SK-N-SH (cell line): ENCODE results near the gene ORC1. TPM values are rescaled to one million over a fixed set of nuclear protein-coding genes. Genes with fewer than 3 reads are reported as not detected.

Experiments
- CTCF ChIA-PET: fragments of 300-600, 350-600 bp; formaldehyde crosslinking; extraction: SDS; loops from one replicate; lab custom pipeline; 2021; lab: Yijun Ruan, JAX
- POLR2A ChIA-PET: fragments of 350-600 bp; sonication (Branson Sonifier 250); formaldehyde crosslinking; extraction: SDS; loops from one replicate; lab custom pipeline; 2020; ENCODE audit warnings: antibody characterized with exemption, inconsistent platforms; lab: Yijun Ruan, JAX
- DNase-seq: peaks from one replicate; pipeline ENCODE4 v3.0.0; 2012
- H2AFZ ChIP-seq: fragments of 200-600 bp; sonication (generic); 2 replicates; pipeline ENCODE4 v1.8.1; 2016; ENCODE audit warnings: antibody characterized with exemption, mild to moderate bottlenecking, low read depth
- H3F3A ChIP-seq: fragments of 200-600 bp; sonication (generic); replicated peaks from 2 replicates; pipeline ENCODE3; 2016; ENCODE audit warnings: antibody characterized with exemption, mild to moderate bottlenecking; ENCODE audit not compliant: insufficient read depth
- H3K27ac ChIP-seq, 2 experiments: fragments of 200-500 bp in 1 of 2; fragments of 200-600 bp in 1 of 2; sonication (Bioruptor generic) in 1 of 2; sonication (generic), shearing (Covaris generic) in 1 of 2; 2 replicates each; pipeline versions ENCODE4 v1.5.1 to v1.6.1; 2014 to 2016; ENCODE audit warnings: low read depth in 2 of 2, inconsistent platforms in 1 of 2, low read length in 1 of 2, mild to moderate bottlenecking in 1 of 2, mixed read lengths in 1 of 2
- H3K27me3 ChIP-seq: fragments of 200-600 bp; sonication (generic), shearing (Covaris generic); 2 replicates; pipeline ENCODE4 v1.6.1; 2016; ENCODE audit warnings: mixed run types; ENCODE audit not compliant: insufficient read depth
- H3K36me3 ChIP-seq, 2 experiments: fragments of 200-500 bp in 1 of 2; fragments of 200-600 bp in 1 of 2; sonication (Bioruptor generic) in 1 of 2; sonication (generic) in 1 of 2; replicated peaks in 1 of 2; 2 replicates each; pipeline versions ENCODE3 to v1.5.1; 2014 to 2016; ENCODE audit warnings: low read length in 1 of 2, mild to moderate bottlenecking in 1 of 2; ENCODE audit not compliant: insufficient read depth in 2 of 2, control insufficient read depth in 1 of 2
- H3K4me1 ChIP-seq, 2 experiments: fragments of 200-500 bp in 1 of 2; fragments of 200-600 bp in 1 of 2; sonication (Bioruptor generic) in 1 of 2; sonication (generic), shearing (Covaris generic) in 1 of 2; 2 replicates each; pipeline versions ENCODE4 v1.5.1 to v1.6.1; 2014 to 2016; ENCODE audit warnings: low read depth in 1 of 2, low read length in 1 of 2, mixed run types in 1 of 2; ENCODE audit not compliant: insufficient read depth in 2 of 2, control insufficient read depth in 1 of 2
- H3K4me2 ChIP-seq: fragments of 200-600 bp; sonication (generic), shearing (Covaris generic); 2 replicates; pipeline ENCODE4 v1.6.1; 2017; ENCODE audit warnings: mixed run types
- H3K4me3 ChIP-seq, 2 experiments: fragments of 200-500 bp in 1 of 2; fragments of 200-600 bp in 1 of 2; sonication (Bioruptor generic) in 1 of 2; sonication (generic), shearing (Covaris generic) in 1 of 2; 2 replicates each; pipeline versions ENCODE4 v1.5.1 to v1.8.1; 2014 to 2016; ENCODE audit warnings: low read depth in 2 of 2, inconsistent platforms in 1 of 2, low read length in 1 of 2, mild to moderate bottlenecking in 1 of 2, mixed read lengths in 1 of 2, moderate library complexity in 1 of 2
- H3K79me2 ChIP-seq: fragments of 200-600 bp; sonication (generic); 2 replicates; pipeline ENCODE4 v1.8.1; 2017; ENCODE audit warnings: mild to moderate bottlenecking; ENCODE audit not compliant: insufficient read depth
- H3K9ac ChIP-seq: fragments of 200-600 bp; sonication (generic); 2 replicates; pipeline ENCODE4 v1.6.1; 2017; ENCODE audit warnings: mixed run types
- H3K9me2 ChIP-seq: fragments of 200-600 bp; sonication (generic); 2 replicates; pipeline ENCODE4 v1.6.1; 2017; ENCODE audit warnings: mixed run types
- H3K9me3 ChIP-seq: fragments of 200-600 bp; sonication (generic); 2 replicates; pipeline ENCODE4 v1.6.1; 2017; ENCODE audit warnings: mixed run types, mild to moderate bottlenecking, moderate library complexity
- H4K20me1 ChIP-seq: fragments of 200-600 bp; sonication (generic); 2 replicates; pipeline ENCODE4 v1.6.1; 2017; ENCODE audit warnings: mild to moderate bottlenecking, mixed run types; ENCODE audit not compliant: insufficient read depth
- CHD2 ChIP-seq: fragments of 150-350 bp; IDR thresholded peaks from 2 replicates; pipeline ENCODE4 v1.6.1; 2018; ENCODE audit warnings: low read length; ENCODE audit not compliant: partially characterized antibody
- EP300 ChIP-seq, 2 experiments: IDR thresholded peaks; 2 replicates each; pipeline versions ENCODE4 v1.4.0 to v1.6.1; 2012; ENCODE audit warnings: borderline replicate concordance in 1 of 2, low read depth in 1 of 2, low read length in 1 of 2
- FOSL2 ChIP-seq: IDR thresholded peaks from 2 replicates; pipeline ENCODE4 v1.4.0; 2012; ENCODE audit warnings: low read depth, mild to moderate bottlenecking, moderate library complexity, borderline replicate concordance
- GABPA ChIP-seq: IDR thresholded peaks from 2 replicates; pipeline ENCODE4 v1.4.0; 2012; ENCODE audit warnings: low read depth, mild to moderate bottlenecking
- GATA2 ChIP-seq: sonication (generic); formaldehyde crosslinking; IDR thresholded peaks from 2 replicates; pipeline ENCODE4 v1.5.0; 2020; ENCODE audit warnings: mild to moderate bottlenecking, missing genetic modification reagents
- MAX ChIP-seq: IDR thresholded peaks from 2 replicates; pipeline ENCODE4 v1.4.0; 2012; ENCODE audit warnings: low read depth
- MEF2A ChIP-seq: IDR thresholded peaks from 2 replicates; pipeline ENCODE4 v1.4.0; 2012; ENCODE audit warnings: low read depth, borderline replicate concordance
- NFIC ChIP-seq: IDR thresholded peaks from 2 replicates; pipeline ENCODE4 v1.4.0; 2012; ENCODE audit warnings: borderline replicate concordance
- NRF1 ChIP-seq: IDR thresholded peaks from 2 replicates; pipeline ENCODE4 v1.6.1; 2012; ENCODE audit warnings: low read depth, mild to moderate bottlenecking, low read length
- POLR2AphosphoS5 ChIP-seq: IDR thresholded peaks from 2 replicates; pipeline ENCODE4 v1.6.1; 2012; ENCODE audit warnings: low read depth, low read length
- RAD21 ChIP-seq: IDR thresholded peaks from 2 replicates; pipeline ENCODE4 v1.6.1; 2012; ENCODE audit warnings: mild to moderate bottlenecking, low read length
- SMC3 ChIP-seq: IDR thresholded peaks from 2 replicates; pipeline ENCODE4 v1.6.1; 2012; ENCODE audit warnings: low read depth, low read length, improper control_type of control experiment
- TCF12 ChIP-seq: IDR thresholded peaks from 2 replicates; pipeline ENCODE4 v1.4.0; 2012
- USF2 ChIP-seq: fragments of 150-350 bp; IDR thresholded peaks from 2 replicates; pipeline ENCODE4 v1.6.1; 2017; ENCODE audit warnings: antibody characterized with exemption, low read length, low read depth, borderline replicate concordance
- WGBS: methylation state at CpG from one replicate; pipeline ENCODE4 v1.1.6; 2017; ENCODE audit warnings: low lambda C conversion rate; 5-methylcytosine and 5-hydroxymethylcytosine counted together
- polyA plus RNA-seq, 3 experiments: library from polyadenylated mRNA; depleted of rRNA; stranded (reverse); fragments of >200 nt; gene quantifications; 2 replicates each; pipeline ENCODE4 v1.2.3, GENCODE V29; 2012
- TF ChIP-seq, protein P1 (sequence below): fragments of 200-600 bp; sonication (generic); IDR thresholded peaks from 2 replicates; pipeline ENCODE4 v1.6.1; 2017; ENCODE audit warnings: antibody characterized with exemption, mild to moderate bottlenecking, moderate library complexity
- TF ChIP-seq, protein P2 (sequence below): IDR thresholded peaks from 2 replicates; pipeline ENCODE4 v1.4.0; 2012; ENCODE audit warnings: low read depth, borderline replicate concordance

ORC1 gene
- polyA plus RNA-seq, 1 of the 3 experiments (the other 2 are of a cell fraction): 5.2 TPM

DNA sequence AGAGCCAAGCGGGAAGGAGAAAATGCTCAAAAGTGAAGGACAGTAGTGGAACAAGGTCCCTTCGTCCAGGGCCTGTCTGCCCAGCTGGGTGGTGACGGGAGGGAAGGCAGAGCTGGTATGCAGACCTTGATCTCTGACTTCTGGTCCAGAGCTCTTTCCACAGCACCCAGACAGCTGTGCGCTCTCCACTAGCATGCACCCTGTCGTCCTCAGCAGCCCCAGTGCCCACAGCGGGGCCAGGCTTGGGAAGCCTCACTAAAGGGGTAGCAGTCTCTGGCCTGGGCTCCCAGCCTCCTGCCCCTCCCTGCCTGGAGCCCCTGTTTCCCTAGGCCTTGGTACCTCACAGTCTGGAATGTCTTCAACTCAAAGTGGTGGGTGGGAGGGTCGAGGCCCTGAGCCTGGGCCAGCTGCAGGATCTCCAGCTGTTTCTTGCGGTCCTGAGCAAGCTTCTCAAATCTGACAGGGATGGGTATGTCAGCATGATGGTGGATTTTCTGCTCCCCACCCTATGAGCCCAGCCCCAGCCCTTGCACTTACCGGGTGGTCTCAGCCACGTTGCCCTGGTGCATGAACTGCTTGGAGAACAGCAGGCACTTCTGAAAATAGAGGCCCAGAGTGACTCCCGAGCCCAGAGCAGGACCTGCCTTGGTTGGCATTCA lies 48.2 kb downstream of the ORC1 start:
- H3K9me3 ChIP-seq: no peaks in the 10 kb centered on the region
- H3K36me3 ChIP-seq: peaks cover 11 to 96% of the 10 kb centered on the region in 2 experiments
- H3K27ac ChIP-seq: no peak overlapping the region
- WGBS: 94% methylated on average over 10 of the region's 11 CpGs
- CTCF ChIA-PET: interaction anchor here (1.5 kb wide), 1 partner anchor 229 kb away, joined by 4 read pairs; no protein-coding TSS in a partner anchor
- no peaks in the 10 kb centered on the region for H4K20me1 ChIP-seq
- no peaks in the 10 kb centered on the region for H3K27me3 ChIP-seq
- no peaks in the 10 kb centered on the region for H3K79me2 ChIP-seq
- H3K4me1 ChIP-seq: no peaks in the 10 kb centered on the region
- H3K9ac ChIP-seq: no peak overlapping the region
- no peak overlapping the region for H3K4me2 ChIP-seq
- H3F3A ChIP-seq: no peaks in the 10 kb centered on the region
- no peak overlapping the region for H3K4me3 ChIP-seq
- H3K9me2 ChIP-seq: no peaks in the 10 kb centered on the region
- POLR2A ChIA-PET: interaction anchor here (0.6 to 1.1 kb wide), 2 partner anchors 10 to 12 kb away, joined by 3 to 5 read pairs; partner anchors contain the start of gene CC2D1B
- no peak for DNase-seq
- TF ChIP-seq CHD2 (no peak), USF2 (no peak), SMC3 (no peak), NRF1 (no peak), NFIC (no peak), MAX (no peak), GABPA (no peak), MEF2A (no peak), EP300 (IDR thresholded peaks at IDR 0.05; ENCODE audit: borderline replicate concordance in 1 of 2, low read depth in 1 of 2, low read length in 1 of 2) (no peak), GATA2 (CRISPR knock-in tag) (no peak), POLR2AphosphoS5 (no peak), RAD21 (no peak), TCF12 (no peak), FOSL2 (no peak)
- TF ChIP-seq, protein P1, sequence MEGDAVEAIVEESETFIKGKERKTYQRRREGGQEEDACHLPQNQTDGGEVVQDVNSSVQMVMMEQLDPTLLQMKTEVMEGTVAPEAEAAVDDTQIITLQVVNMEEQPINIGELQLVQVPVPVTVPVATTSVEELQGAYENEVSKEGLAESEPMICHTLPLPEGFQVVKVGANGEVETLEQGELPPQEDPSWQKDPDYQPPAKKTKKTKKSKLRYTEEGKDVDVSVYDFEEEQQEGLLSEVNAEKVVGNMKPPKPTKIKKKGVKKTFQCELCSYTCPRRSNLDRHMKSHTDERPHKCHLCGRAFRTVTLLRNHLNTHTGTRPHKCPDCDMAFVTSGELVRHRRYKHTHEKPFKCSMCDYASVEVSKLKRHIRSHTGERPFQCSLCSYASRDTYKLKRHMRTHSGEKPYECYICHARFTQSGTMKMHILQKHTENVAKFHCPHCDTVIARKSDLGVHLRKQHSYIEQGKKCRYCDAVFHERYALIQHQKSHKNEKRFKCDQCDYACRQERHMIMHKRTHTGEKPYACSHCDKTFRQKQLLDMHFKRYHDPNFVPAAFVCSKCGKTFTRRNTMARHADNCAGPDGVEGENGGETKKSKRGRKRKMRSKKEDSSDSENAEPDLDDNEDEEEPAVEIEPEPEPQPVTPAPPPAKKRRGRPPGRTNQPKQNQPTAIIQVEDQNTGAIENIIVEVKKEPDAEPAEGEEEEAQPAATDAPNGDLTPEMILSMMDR: no peak
- TF ChIP-seq, protein P2, sequence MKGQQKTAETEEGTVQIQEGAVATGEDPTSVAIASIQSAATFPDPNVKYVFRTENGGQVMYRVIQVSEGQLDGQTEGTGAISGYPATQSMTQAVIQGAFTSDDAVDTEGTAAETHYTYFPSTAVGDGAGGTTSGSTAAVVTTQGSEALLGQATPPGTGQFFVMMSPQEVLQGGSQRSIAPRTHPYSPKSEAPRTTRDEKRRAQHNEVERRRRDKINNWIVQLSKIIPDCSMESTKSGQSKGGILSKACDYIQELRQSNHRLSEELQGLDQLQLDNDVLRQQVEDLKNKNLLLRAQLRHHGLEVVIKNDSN: no peak
- no peak overlapping the region for H2AFZ ChIP-seq
